K562 (cell line): ENCODE results near the gene AOC1. TPM values are rescaled to one million over a fixed set of nuclear protein-coding genes. Genes with fewer than 3 reads are reported as not detected.

Experiments used
- ATAC-seq: fragments of 200-7000 bp; cut with Tn5 transposase; 3 replicates; pipeline ENCODE4 v1.9.1; 2020; ENCODE audit warnings: moderate library complexity
- BruUV-seq: library from RNA; stranded (reverse); fragments of 400-500 nt; replicated peaks from 2 replicates; lab custom pipeline; 2021; lab: Mats Ljungman, UMichigan
- CTCF ChIA-PET: fragments of 300-600 bp; formaldehyde crosslinking; extraction: SDS; loops from one replicate; lab custom pipeline; 2021; ENCODE audit warnings: low intra/inter-chr PET ratio; lab: Yijun Ruan, JAX
- POLR2A ChIA-PET: fragments of 300-600, 350-650 bp; sonication (Branson Sonifier 250); formaldehyde crosslinking; extraction: SDS; loops from one replicate; lab custom pipeline; 2021; ENCODE audit warnings: antibody characterized with exemption, inconsistent platforms; lab: Yijun Ruan, JAX
- DNase-seq, 4 experiments: peaks; one replicate each; pipeline versions ENCODE4 v3.0.0 to v3.0.0-alpha.2; 2011 to 2018; ENCODE audit warnings: low spot score in 3 of 4, mixed read lengths in 3 of 4; ENCODE audit errors: extremely low read depth in 1 of 4
- FAIRE-seq: peaks from 2 replicates; lab custom pipeline; 2011; peaks lifted over from hg19 to GRCh38; lab: Jason Lieb, UNC
- H2AFZ ChIP-seq: 2 replicates; pipeline ENCODE4 v1.6.0; 2011; ENCODE audit warnings: low read depth, low read length, control low read depth, inconsistent platforms
- H3K27ac ChIP-seq: fragments of 200-600 bp; 3 replicates; pipeline ENCODE4 v1.8.0; 2011; ENCODE audit warnings: low read depth, mild to moderate bottlenecking, control low read depth, inconsistent platforms, low read length, moderate library complexity, mixed read lengths; ENCODE audit errors: extremely low read depth
- H3K27me3 ChIP-seq, 2 experiments: fragments of 300-600 bp in 1 of 2; 2 replicates in 1 of 2; 3 replicates in 1 of 2; pipeline versions ENCODE4 v1.6.0 to v1.8.0; 2011; ENCODE audit warnings: inconsistent platforms in 2 of 2, low read length in 2 of 2, mild to moderate bottlenecking in 1 of 2, mixed read lengths in 1 of 2, moderate library complexity in 1 of 2; ENCODE audit not compliant: control insufficient read depth in 2 of 2, insufficient read depth in 2 of 2
- H3K36me3 ChIP-seq: fragments of 300-600 bp; 3 replicates; pipeline ENCODE4 v1.8.0; 2011; ENCODE audit warnings: mild to moderate bottlenecking, low read length, inconsistent platforms; ENCODE audit not compliant: control insufficient read depth, insufficient read depth
- H3K4me1 ChIP-seq, 2 experiments: fragments of 200-600 bp in 1 of 2; replicated peaks in 1 of 2; 2 replicates in 1 of 2; 3 replicates in 1 of 2; pipeline versions ENCODE4 v1.5.1 to v1.8.0; 2011; ENCODE audit warnings: inconsistent platforms in 2 of 2, low read length in 2 of 2, mild to moderate bottlenecking in 1 of 2, mixed read lengths in 1 of 2, moderate library complexity in 1 of 2; ENCODE audit not compliant: control insufficient read depth in 2 of 2, insufficient read depth in 2 of 2
- H3K4me2 ChIP-seq: 2 replicates; pipeline ENCODE4 v1.6.1; 2011; ENCODE audit warnings: low read length, control low read depth, inconsistent platforms, mixed read lengths; ENCODE audit not compliant: insufficient read depth
- H3K4me3 ChIP-seq: fragments of 200-600 bp; sonication (generic), shearing (Covaris generic); 2 replicates; pipeline ENCODE4 v1.5.1; 2016; ENCODE audit warnings: control low read depth, inconsistent platforms
- H3K79me2 ChIP-seq: fragments of 200-600 bp; 3 replicates; pipeline ENCODE4 v1.8.0; 2011; ENCODE audit warnings: low read length, inconsistent platforms; ENCODE audit not compliant: control insufficient read depth, insufficient read depth
- H3K9ac ChIP-seq, 2 experiments: 2 replicates each; pipeline versions ENCODE4 v1.6.0 to v1.6.1; 2011; ENCODE audit warnings: low read depth in 2 of 2, low read length in 2 of 2, control low read depth in 1 of 2, inconsistent platforms in 1 of 2, mild to moderate bottlenecking in 1 of 2, mixed read lengths in 1 of 2; ENCODE audit not compliant: insufficient read depth in 1 of 2
- H3K9me1 ChIP-seq: one replicate; pipeline ENCODE4 v1.6.0; 2011; ENCODE audit warnings: inconsistent platforms, mild to moderate bottlenecking, low read length, moderate library complexity; ENCODE audit not compliant: control insufficient read depth, insufficient read depth
- H3K9me3 ChIP-seq: replicated peaks from 2 replicates; pipeline ENCODE4 v1.5.1; 2011; ENCODE audit warnings: low read depth, low read length, inconsistent platforms; ENCODE audit not compliant: control insufficient read depth, insufficient read depth
- H4K20me1 ChIP-seq: replicated peaks from 2 replicates; pipeline ENCODE4 v1.6.1; 2011; ENCODE audit warnings: low read length, inconsistent platforms, mixed read lengths; ENCODE audit not compliant: control insufficient read depth, insufficient read depth
- BRCA1 ChIP-seq, 2 experiments: fragments of 450-650 bp in 1 of 2; sonication (generic) in 1 of 2; formaldehyde crosslinking in 1 of 2; IDR thresholded peaks; 2 replicates each; pipeline versions ENCODE4 v1.5.0 to v1.6.1; 2017 to 2020; ENCODE audit warnings: mild to moderate bottlenecking in 1 of 2, missing genetic modification reagents in 1 of 2
- EP400 ChIP-seq: fragments of 450-650 bp; IDR thresholded peaks from 2 replicates; pipeline ENCODE4 v1.6.1; 2017; ENCODE audit warnings: antibody characterized with exemption, mild to moderate bottlenecking, moderate library complexity
- FOXK1 ChIP-seq: sonication (generic); formaldehyde crosslinking; IDR thresholded peaks from 2 replicates; pipeline ENCODE4 v1.8.0; 2022; ENCODE audit warnings: missing genetic modification reagents, mild to moderate bottlenecking, borderline replicate concordance
- FOXM1 ChIP-seq, 2 experiments: fragments of 450-650 bp in 1 of 2; sonication (generic) in 1 of 2; formaldehyde crosslinking in 1 of 2; IDR thresholded peaks; 2 replicates each; pipeline versions ENCODE4 v1.6.1 to v1.9.0; 2017 to 2022; ENCODE audit warnings: low read depth in 2 of 2, mild to moderate bottlenecking in 2 of 2, missing genetic modification reagents in 1 of 2, moderate library complexity in 1 of 2
- FOXO4 ChIP-seq: fragments of 450-650 bp; formaldehyde crosslinking; IDR thresholded peaks from 2 replicates; pipeline ENCODE4 v1.4.0; 2020; ENCODE audit warnings: mild to moderate bottlenecking, moderate library complexity
- IFI16 ChIP-seq: fragments of 250-450 bp; sonication (Bioruptor Pico); IDR thresholded peaks from 2 replicates; pipeline ENCODE4 v2.1.2; 2022; ENCODE audit warnings: mild to moderate bottlenecking, inconsistent platforms
- KLF1 ChIP-seq: fragments of 450-650 bp; IDR thresholded peaks from 2 replicates; pipeline ENCODE4 v1.6.1; 2016; ENCODE audit warnings: missing genetic modification characterization, missing compliant biosample characterization
- NFYB ChIP-seq: IDR thresholded peaks from 2 replicates; pipeline ENCODE4 v1.6.1; 2011; ENCODE audit warnings: mild to moderate bottlenecking, moderate library complexity; ENCODE audit not compliant: insufficient read length; ENCODE audit errors: extremely low read depth
- NR2F6 ChIP-seq: fragments of 450-650 bp; formaldehyde crosslinking; IDR thresholded peaks from 2 replicates; pipeline ENCODE4 v1.4.0; 2020; ENCODE audit warnings: mild to moderate bottlenecking
- ZC3H8 ChIP-seq: fragments of 450-650 bp; IDR thresholded peaks from 2 replicates; pipeline ENCODE4 v1.6.1; 2017
- ZNF134 ChIP-seq: fragments of 250-450 bp; sonication (Bioruptor Pico); conservative IDR thresholded peaks from 2 replicates; pipeline ENCODE4 v1.4.0; 2020
- ZNF165 ChIP-seq: fragments of 250-450 bp; sonication (Bioruptor Pico); IDR thresholded peaks from 2 replicates; pipeline ENCODE4 v1.4.0; 2020; ENCODE audit warnings: borderline replicate concordance
- ZNF217 ChIP-seq: sonication (generic); formaldehyde crosslinking; IDR thresholded peaks from 2 replicates; pipeline ENCODE4 v1.8.0; 2022; ENCODE audit warnings: mild to moderate bottlenecking, missing genetic modification reagents
- ZNF780A ChIP-seq: fragments of 250-450 bp; sonication (Bioruptor Pico); IDR thresholded peaks from 2 replicates; pipeline ENCODE4 v1.5.0; 2021; ENCODE audit warnings: mild to moderate bottlenecking
- WGBS: fragments of 100-300 bp; shearing (Covaris generic); methylation state at CpG from one replicate; pipeline ENCODE4 v1.1.6; 2016; ENCODE audit warnings: low coverage, mixed read lengths; ENCODE audit not compliant: insufficient coverage; ENCODE audit errors: missing lambda C conversion rate; 5-methylcytosine and 5-hydroxymethylcytosine counted together
- in situ Hi-C: fragments of 300-500 bp; cut with MboI; formaldehyde crosslinking; loops from 4 replicates; pipeline ENCODE4 v1.15.0; 2018; ENCODE audit warnings: inconsistent platforms, mixed read lengths
- intact Hi-C: fragments of 100-400 bp; cut with micrococcal nuclease; formaldehyde crosslinking; loops from 2 replicates; pipeline ENCODE4 v1.14.2; 2022
- polyA plus RNA-seq, 8 experiments: library from polyadenylated mRNA; depleted of rRNA in 4 of 8; stranded (reverse) in 5 of 8; unstranded in 3 of 8; fragments of >200 nt; fragmentation: Nextera tagmentation in 2 of 8; fragmentation: Illumina TruSeq in 1 of 8; extraction: Ambion mirVana in 2 of 8; extraction: Trizol in 1 of 8; gene quantifications; 2 replicates each; pipeline versions ENCODE4 v1.2.1 to v1.2.3, GENCODE V29; 2011 to 2014; ENCODE audit warnings: inconsistent platforms in 1 of 8, missing spikeins in 1 of 8
- total RNA-seq, 7 experiments: library from RNA; depleted of rRNA in 6 of 7; stranded (reverse); fragments of >200 nt in 6 of 7; fragmentation: Illumina TruSeq in 2 of 7; extraction: Trizol in 2 of 7; gene quantifications; 2 replicates each; pipeline versions ENCODE4 v1.2.1 to v1.2.3, GENCODE V29; 2011 to 2021; ENCODE audit warnings: low replicate concordance in 1 of 7
- TF ChIP-seq, protein P1 (sequence below): fragments of 450-650 bp; formaldehyde crosslinking; IDR thresholded peaks from 2 replicates; pipeline ENCODE4 v1.4.0; 2020; ENCODE audit warnings: mild to moderate bottlenecking
- TF ChIP-seq, protein P2 (sequence below): fragments of 450-650 bp; formaldehyde crosslinking; IDR thresholded peaks from 2 replicates; pipeline ENCODE4 v1.4.0; 2022; ENCODE audit warnings: mild to moderate bottlenecking, moderate library complexity
- TF ChIP-seq, protein P3 (sequence below): fragments of 450-650 bp; IDR thresholded peaks from 2 replicates; pipeline ENCODE4 v1.6.1; 2016; ENCODE audit warnings: mild to moderate bottlenecking

AOC1 gene
- total and polyA plus RNA-seq, 9 of the 15 experiments (the other 6 are each of a cell fraction or from before 2014, with no cell fraction given): not detected

DNA sequence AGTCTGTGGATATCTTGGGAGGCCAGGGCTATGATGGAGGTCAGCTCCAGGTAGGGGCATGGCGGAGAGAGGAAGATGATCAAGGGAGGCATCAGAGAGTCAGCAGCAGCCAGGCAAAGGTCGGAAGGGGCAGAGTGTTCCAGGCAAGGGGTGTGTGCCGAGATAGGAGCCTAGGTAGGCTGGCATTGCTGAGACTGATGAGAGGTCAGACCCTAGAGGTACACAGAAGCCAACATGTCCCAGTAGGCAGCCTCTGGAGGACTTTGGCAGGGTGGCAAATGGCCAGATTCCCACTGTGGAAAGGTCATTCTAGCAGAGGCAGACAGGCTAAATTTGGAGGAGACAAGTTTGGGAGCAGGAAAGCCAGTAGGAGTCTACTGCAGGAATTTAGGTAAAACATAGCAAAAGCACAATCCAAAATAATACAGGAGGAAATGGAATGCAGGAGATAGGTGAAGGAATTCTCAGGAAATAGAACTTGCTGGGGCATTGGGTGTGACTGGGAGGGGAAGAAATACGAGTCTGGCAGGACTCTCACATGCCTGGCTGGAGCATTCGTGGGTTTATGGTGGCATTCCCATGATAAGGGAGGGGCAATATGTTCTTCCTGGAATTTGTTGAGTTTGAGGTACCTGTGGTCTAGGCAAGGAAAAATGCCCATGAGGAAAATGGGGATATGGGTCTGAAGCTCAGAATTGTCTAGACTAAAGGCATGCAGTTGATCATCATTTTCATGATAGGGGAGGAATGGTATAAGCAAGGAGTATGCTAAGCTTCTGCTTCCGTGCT is 26.1 kb upstream of the AOC1 start:
- intact Hi-C loops: no loop called here
- Histone ChIP-seq H3K9me3 (peaks cover 3% of the 10 kb centered on the region; the same call in 1 of the 2 replicates), H4K20me1 (no peaks in the 10 kb centered on the region), H3K4me2 (no peak overlapping the region), H3K4me3 (no peak overlapping the region), H3K4me1 (peaks cover 5 to 11% of the 10 kb centered on the region in 2 experiments; a peak in 3 of 5 replicates), H3K9me1 (no peaks in the 10 kb centered on the region), H3K79me2 (no peaks in the 10 kb centered on the region), H3K36me3 (no peaks in the 10 kb centered on the region), H3K27me3 (peaks cover 0 to 19% of the 10 kb centered on the region in 2 experiments; a peak in 2 of 5 replicates), H3K27ac (no peak overlapping the region), H3K9ac (no peak overlapping the region), H2AFZ (no peak overlapping the region)
- POLR2A ChIA-PET: interaction anchor here (1.7 kb wide), 1 partner anchor 10 kb away, joined by 6 read pairs; no protein-coding TSS in a partner anchor
- BruUV-seq: no TSS peak
- ATAC-seq: no peak
- FAIRE-seq: no peak
- DNase-seq: no peak
- CTCF ChIA-PET: no interaction called here
- in situ Hi-C loops: no loop called here
- WGBS: 4% methylated on average over 6 of the region's 6 CpGs
- TF ChIP-seq, protein P1, sequence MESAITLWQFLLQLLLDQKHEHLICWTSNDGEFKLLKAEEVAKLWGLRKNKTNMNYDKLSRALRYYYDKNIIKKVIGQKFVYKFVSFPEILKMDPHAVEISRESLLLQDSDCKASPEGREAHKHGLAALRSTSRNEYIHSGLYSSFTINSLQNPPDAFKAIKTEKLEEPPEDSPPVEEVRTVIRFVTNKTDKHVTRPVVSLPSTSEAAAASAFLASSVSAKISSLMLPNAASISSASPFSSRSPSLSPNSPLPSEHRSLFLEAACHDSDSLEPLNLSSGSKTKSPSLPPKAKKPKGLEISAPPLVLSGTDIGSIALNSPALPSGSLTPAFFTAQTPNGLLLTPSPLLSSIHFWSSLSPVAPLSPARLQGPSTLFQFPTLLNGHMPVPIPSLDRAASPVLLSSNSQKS (CRISPR knock-in tag): no peak
- TF ChIP-seq FOXO4 (CRISPR knock-in tag) (no peak), ZNF217 (CRISPR knock-in tag) (no peak), NR2F6 (CRISPR knock-in tag) (no peak), KLF1 (tag) (no peak), EP400 (no peak), NFYB (no peak), ZNF780A (CRISPR knock-in tag) (no peak), FOXK1 (no peak), FOXM1 (IDR thresholded peaks at IDR 0.05; ENCODE audit: low read depth) (no peak), FOXM1 (CRISPR knock-in tag; IDR thresholded peaks at IDR 0.05; ENCODE audit: low read depth) (no peak), ZNF165 (CRISPR knock-in tag) (no peak), IFI16 (no peak), ZC3H8 (no peak), BRCA1 (IDR thresholded peaks at IDR 0.05) (no peak), BRCA1 (CRISPR knock-in tag; IDR thresholded peaks at IDR 0.05) (no peak), ZNF134 (CRISPR knock-in tag) (no peak)
- TF ChIP-seq, protein P2, sequence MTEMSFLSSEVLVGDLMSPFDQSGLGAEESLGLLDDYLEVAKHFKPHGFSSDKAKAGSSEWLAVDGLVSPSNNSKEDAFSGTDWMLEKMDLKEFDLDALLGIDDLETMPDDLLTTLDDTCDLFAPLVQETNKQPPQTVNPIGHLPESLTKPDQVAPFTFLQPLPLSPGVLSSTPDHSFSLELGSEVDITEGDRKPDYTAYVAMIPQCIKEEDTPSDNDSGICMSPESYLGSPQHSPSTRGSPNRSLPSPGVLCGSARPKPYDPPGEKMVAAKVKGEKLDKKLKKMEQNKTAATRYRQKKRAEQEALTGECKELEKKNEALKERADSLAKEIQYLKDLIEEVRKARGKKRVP (CRISPR knock-in tag): no peak
- TF ChIP-seq, protein P3, sequence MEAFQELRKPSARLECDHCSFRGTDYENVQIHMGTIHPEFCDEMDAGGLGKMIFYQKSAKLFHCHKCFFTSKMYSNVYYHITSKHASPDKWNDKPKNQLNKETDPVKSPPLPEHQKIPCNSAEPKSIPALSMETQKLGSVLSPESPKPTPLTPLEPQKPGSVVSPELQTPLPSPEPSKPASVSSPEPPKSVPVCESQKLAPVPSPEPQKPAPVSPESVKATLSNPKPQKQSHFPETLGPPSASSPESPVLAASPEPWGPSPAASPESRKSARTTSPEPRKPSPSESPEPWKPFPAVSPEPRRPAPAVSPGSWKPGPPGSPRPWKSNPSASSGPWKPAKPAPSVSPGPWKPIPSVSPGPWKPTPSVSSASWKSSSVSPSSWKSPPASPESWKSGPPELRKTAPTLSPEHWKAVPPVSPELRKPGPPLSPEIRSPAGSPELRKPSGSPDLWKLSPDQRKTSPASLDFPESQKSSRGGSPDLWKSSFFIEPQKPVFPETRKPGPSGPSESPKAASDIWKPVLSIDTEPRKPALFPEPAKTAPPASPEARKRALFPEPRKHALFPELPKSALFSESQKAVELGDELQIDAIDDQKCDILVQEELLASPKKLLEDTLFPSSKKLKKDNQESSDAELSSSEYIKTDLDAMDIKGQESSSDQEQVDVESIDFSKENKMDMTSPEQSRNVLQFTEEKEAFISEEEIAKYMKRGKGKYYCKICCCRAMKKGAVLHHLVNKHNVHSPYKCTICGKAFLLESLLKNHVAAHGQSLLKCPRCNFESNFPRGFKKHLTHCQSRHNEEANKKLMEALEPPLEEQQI: no peak
